Keratinocyte (primary cell): Measurements from ENCODE around the gene RIMS1. TPM values are rescaled to one million over a fixed set of nuclear protein-coding genes. Genes with fewer than 3 reads are reported as not detected.

Experiments
- DNase-seq: peaks from one replicate; pipeline ENCODE4 v3.0.0-alpha.2; 2011; ENCODE audit warnings: low read depth, missing footprints, low spot score
- FAIRE-seq: peaks from 2 replicates; lab custom pipeline; 2011; peaks lifted over from hg19 to GRCh38; lab: Jason Lieb, UNC
- H2AFZ ChIP-seq: 2 replicates; pipeline ENCODE4 v1.6.0; 2012; ENCODE audit warnings: low read length, control low read depth, inconsistent platforms; ENCODE audit not compliant: control insufficient read depth
- H3K27ac ChIP-seq: 2 replicates; pipeline ENCODE4 v1.5.1; 2011; ENCODE audit warnings: low read length; ENCODE audit not compliant: control insufficient read depth, insufficient read depth
- H3K27me3 ChIP-seq: 3 replicates; pipeline ENCODE4 v1.6.0; 2011; ENCODE audit warnings: low read length; ENCODE audit not compliant: control insufficient read depth, insufficient read depth; ENCODE audit errors: extremely low read depth
- H3K36me3 ChIP-seq, 2 experiments: 2 replicates in 1 of 2; 3 replicates in 1 of 2; pipeline ENCODE4 v1.5.1; 2011; ENCODE audit warnings: low read length in 2 of 2, mild to moderate bottlenecking in 1 of 2; ENCODE audit not compliant: control insufficient read depth in 2 of 2, insufficient read depth in 2 of 2; ENCODE audit errors: extremely low read depth in 1 of 2
- H3K4me1 ChIP-seq: 3 replicates; pipeline ENCODE4 v1.5.1; 2011; ENCODE audit warnings: low read length; ENCODE audit not compliant: control insufficient read depth, insufficient read depth; ENCODE audit errors: extremely low read depth
- H3K4me2 ChIP-seq: 3 replicates; pipeline ENCODE4 v1.6.0; 2011; ENCODE audit warnings: low read depth, low read length; ENCODE audit not compliant: control insufficient read depth, insufficient read depth; ENCODE audit errors: extremely low read depth
- H3K4me3 ChIP-seq, 3 experiments: fragments of 200-600 bp in 1 of 3; sonication (generic) in 1 of 3; 2 replicates in 2 of 3; 3 replicates in 1 of 3; pipeline ENCODE4 v1.5.1; 2011 to 2016; ENCODE audit warnings: low read length in 3 of 3, mild to moderate bottlenecking in 3 of 3, control low read depth in 2 of 3, inconsistent platforms in 1 of 3, low read depth in 1 of 3, mixed read lengths in 1 of 3, mixed run types in 1 of 3, moderate library complexity in 1 of 3; ENCODE audit not compliant: control insufficient read depth in 2 of 3, insufficient read depth in 2 of 3; ENCODE audit errors: extremely low read depth in 1 of 3
- H3K79me2 ChIP-seq: 2 replicates; pipeline ENCODE4 v1.6.0; 2012; ENCODE audit warnings: low read length; ENCODE audit not compliant: control insufficient read depth, insufficient read depth
- H3K9ac ChIP-seq: 3 replicates; pipeline ENCODE4 v1.6.0; 2011; ENCODE audit warnings: low read length; ENCODE audit not compliant: control insufficient read depth, insufficient read depth; ENCODE audit errors: extremely low read depth
- H3K9me1 ChIP-seq: 3 replicates; pipeline ENCODE4 v1.6.0; 2011; ENCODE audit warnings: low read length; ENCODE audit not compliant: control insufficient read depth, insufficient read depth; ENCODE audit errors: extremely low read depth
- H3K9me3 ChIP-seq: 2 replicates; pipeline ENCODE4 v1.5.1; 2012; ENCODE audit warnings: low read depth, low read length; ENCODE audit not compliant: control insufficient read depth
- H4K20me1 ChIP-seq: 3 replicates; pipeline ENCODE4 v1.6.0; 2011; ENCODE audit warnings: low read length; ENCODE audit not compliant: control insufficient read depth, insufficient read depth; ENCODE audit errors: extremely low read depth
- EZH2 ChIP-seq: IDR thresholded peaks from one replicate; pipeline ENCODE4 v1.6.1; 2012; ENCODE audit warnings: inconsistent platforms, mild to moderate bottlenecking, low read length, moderate library complexity
- dilution Hi-C: fragments of 300-500 bp; cut with MboI; formaldehyde crosslinking; loops from one replicate; pipeline ENCODE4 v1.7.0; 2020; ENCODE audit warnings: low sequenced_read_pairs; ENCODE audit not compliant: extremely low pct_ligation_motif_present
- polyA plus RNA-seq, 5 experiments: library from polyadenylated mRNA; depleted of rRNA in 3 of 5; stranded (reverse) in 3 of 5; stranded (forward) in 1 of 5; unstranded in 1 of 5; fragments of >200 nt; gene quantifications; 1 replicate in 1 of 5; 2 replicates in 3 of 5; 3 replicates in 1 of 5; pipeline versions ENCODE4 v1.2.1 to v1.2.3, GENCODE V29; 2011 to 2012; ENCODE audit warnings: missing spikeins in 2 of 5, low read depth in 1 of 5, low replicate concordance in 1 of 5
- TF ChIP-seq, protein P1 (sequence below), 3 experiments: IDR thresholded peaks in 1 of 3; conservative IDR thresholded peaks in 1 of 3; optimal IDR thresholded peaks in 1 of 3; 2 replicates in 2 of 3; 3 replicates in 1 of 3; pipeline versions ENCODE3 to v1.5.1; 2011; ENCODE audit warnings: low read length in 3 of 3, mild to moderate bottlenecking in 3 of 3, moderate library complexity in 2 of 3, control low read depth in 1 of 3, inconsistent platforms in 1 of 3; ENCODE audit not compliant: insufficient read depth in 2 of 3; ENCODE audit errors: extremely low read depth in 1 of 3

RIMS1 gene
- polyA plus RNA-seq, 1 donor (not counting 4 experiments of a cell fraction or from before 2014, with no cell fraction given) = not detected

DNA sequence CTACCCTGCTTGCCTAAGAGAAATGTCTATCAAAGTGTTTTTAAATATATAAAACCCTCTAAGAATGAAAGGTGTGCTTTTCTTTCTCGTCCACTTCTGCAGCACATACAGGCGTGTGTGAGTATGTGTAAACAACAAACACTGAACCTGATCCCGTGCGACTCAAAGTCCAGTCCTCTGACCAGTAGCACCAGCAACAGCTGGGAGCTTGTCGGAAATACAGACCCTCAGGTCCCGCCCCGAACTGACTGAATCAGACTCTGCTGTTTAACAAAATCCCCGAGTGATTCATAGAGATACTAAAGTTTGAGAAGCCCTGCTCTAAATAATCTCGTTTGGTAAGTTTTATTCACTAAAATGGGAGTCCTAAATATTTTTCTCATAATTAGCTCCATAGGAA, 527.5 kb downstream of the RIMS1 start:
- H3K4me1 ChIP-seq = peaks cover 2% of the 10 kb centered on the region
- no peaks in the 10 kb centered on the region for H3K36me3 ChIP-seq
- no peak for FAIRE-seq
- no peaks in the 10 kb centered on the region for H3K79me2 ChIP-seq
- no peaks in the 10 kb centered on the region for H3K27me3 ChIP-seq
- no peaks in the 10 kb centered on the region for H3K9me3 ChIP-seq
- DNase-seq = no peak
- no peak overlapping the region for H3K4me2 ChIP-seq
- no peak overlapping the region for H3K9ac ChIP-seq
- dilution Hi-C loops = no loop called here
- H3K27ac ChIP-seq = no peak overlapping the region
- no peaks in the 10 kb centered on the region for H4K20me1 ChIP-seq
- H3K9me1 ChIP-seq = no peaks in the 10 kb centered on the region
- no peak for TF ChIP-seq EZH2
- TF ChIP-seq, protein P1, sequence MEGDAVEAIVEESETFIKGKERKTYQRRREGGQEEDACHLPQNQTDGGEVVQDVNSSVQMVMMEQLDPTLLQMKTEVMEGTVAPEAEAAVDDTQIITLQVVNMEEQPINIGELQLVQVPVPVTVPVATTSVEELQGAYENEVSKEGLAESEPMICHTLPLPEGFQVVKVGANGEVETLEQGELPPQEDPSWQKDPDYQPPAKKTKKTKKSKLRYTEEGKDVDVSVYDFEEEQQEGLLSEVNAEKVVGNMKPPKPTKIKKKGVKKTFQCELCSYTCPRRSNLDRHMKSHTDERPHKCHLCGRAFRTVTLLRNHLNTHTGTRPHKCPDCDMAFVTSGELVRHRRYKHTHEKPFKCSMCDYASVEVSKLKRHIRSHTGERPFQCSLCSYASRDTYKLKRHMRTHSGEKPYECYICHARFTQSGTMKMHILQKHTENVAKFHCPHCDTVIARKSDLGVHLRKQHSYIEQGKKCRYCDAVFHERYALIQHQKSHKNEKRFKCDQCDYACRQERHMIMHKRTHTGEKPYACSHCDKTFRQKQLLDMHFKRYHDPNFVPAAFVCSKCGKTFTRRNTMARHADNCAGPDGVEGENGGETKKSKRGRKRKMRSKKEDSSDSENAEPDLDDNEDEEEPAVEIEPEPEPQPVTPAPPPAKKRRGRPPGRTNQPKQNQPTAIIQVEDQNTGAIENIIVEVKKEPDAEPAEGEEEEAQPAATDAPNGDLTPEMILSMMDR (optimal IDR thresholded peaks at IDR 0.05 in 1 of 3, IDR thresholded peaks at IDR 0.05 in 1 of 3, conservative IDR thresholded peaks at IDR 0.05 in 1 of 3; ENCODE audit: extremely low read depth in 1 of 3, insufficient read depth in 2 of 3, low read length in 3 of 3) = no peak
- H2AFZ ChIP-seq = no peak overlapping the region
- H3K4me3 ChIP-seq = no peak overlapping the region

DNA sequence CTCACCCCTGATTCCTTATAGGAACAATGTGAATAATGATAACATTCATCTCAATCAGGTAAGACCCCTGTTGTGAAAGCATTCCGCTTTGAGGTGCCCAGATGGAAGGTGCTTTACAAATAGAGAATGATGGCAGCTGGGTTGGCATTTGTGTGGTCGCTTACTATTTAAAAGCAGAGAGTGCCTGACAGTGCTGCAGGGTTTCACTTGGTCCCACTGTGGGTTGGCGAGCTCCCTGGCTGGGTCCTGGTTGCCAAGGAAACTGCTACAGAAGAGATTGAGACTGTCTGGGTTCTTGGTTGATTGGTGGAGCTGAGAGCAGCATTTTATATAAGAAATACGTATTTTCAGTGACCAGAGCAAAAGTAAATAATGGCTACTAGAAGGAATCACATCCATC, 528.3 kb downstream of the RIMS1 start:
- Histone ChIP-seq H3K9me1 (no peaks in the 10 kb centered on the region), H3K4me3 (no peak overlapping the region), H3K36me3 (no peaks in the 10 kb centered on the region), H3K27ac (no peak overlapping the region), H2AFZ (no peak overlapping the region), H4K20me1 (no peaks in the 10 kb centered on the region), H3K9ac (no peak overlapping the region), H3K4me2 (no peak overlapping the region), H3K9me3 (no peaks in the 10 kb centered on the region), H3K27me3 (no peaks in the 10 kb centered on the region), H3K4me1 (peaks cover 2% of the 10 kb centered on the region), H3K79me2 (no peaks in the 10 kb centered on the region)
- dilution Hi-C loops = no loop called here
- DNase-seq (no peak), FAIRE-seq (no peak)
- TF ChIP-seq, protein P1 (optimal IDR thresholded peaks at IDR 0.05 in 1 of 3, IDR thresholded peaks at IDR 0.05 in 1 of 3, conservative IDR thresholded peaks at IDR 0.05 in 1 of 3; ENCODE audit: extremely low read depth in 1 of 3, insufficient read depth in 2 of 3, low read length in 3 of 3) = no peak
- no peak for TF ChIP-seq EZH2
